HepG2 (cell line): ENCODE measurements around the gene ZMYND8. TPM values are rescaled to one million over a fixed set of nuclear protein-coding genes. Genes with fewer than 3 reads are reported as not detected.

Experiments
- DRAP1 ChIP-seq: IDR thresholded peaks from 2 replicates; pipeline ENCODE4 v1.6.1; 2016; ENCODE audit warnings: missing genetic modification reagents, missing compliant biosample characterization
- FOXP4 ChIP-seq: sonication (generic); formaldehyde crosslinking; IDR thresholded peaks from 2 replicates; pipeline ENCODE4 v1.4.0; 2020; ENCODE audit warnings: missing genetic modification reagents
- IRF1 ChIP-seq: sonication (generic); formaldehyde crosslinking; IDR thresholded peaks from 2 replicates; pipeline ENCODE4 v1.4.0; 2020; ENCODE audit warnings: low read depth, mild to moderate bottlenecking, missing genetic modification reagents
- KIAA2018 ChIP-seq: sonication (generic); formaldehyde crosslinking; IDR thresholded peaks from 2 replicates; pipeline ENCODE4 v1.5.0; 2020; ENCODE audit warnings: mild to moderate bottlenecking, missing genetic modification reagents, borderline replicate concordance
- MATR3 ChIP-seq: sonication (generic); formaldehyde crosslinking; IDR thresholded peaks from 2 replicates; pipeline ENCODE4 v1.4.0; 2020; ENCODE audit warnings: missing genetic modification reagents
- MNT ChIP-seq: fragments of 450-650 bp; IDR thresholded peaks from 2 replicates; pipeline ENCODE4 v1.6.1; 2016
- RARA ChIP-seq: IDR thresholded peaks from 2 replicates; pipeline ENCODE4 v1.6.1; 2016; ENCODE audit warnings: missing genetic modification reagents, missing compliant biosample characterization
- TRAFD1 ChIP-seq: sonication (generic); formaldehyde crosslinking; IDR thresholded peaks from 2 replicates; pipeline ENCODE4 v1.5.1; 2020; ENCODE audit warnings: missing genetic modification reagents, mild to moderate bottlenecking, borderline replicate concordance
- ZFX ChIP-seq: sonication (generic); formaldehyde crosslinking; IDR thresholded peaks from 2 replicates; pipeline ENCODE4 v1.4.0; 2020; ENCODE audit warnings: mild to moderate bottlenecking, low read depth, missing genetic modification reagents, moderate library complexity
- ZNF24 ChIP-seq: fragments of 450-650 bp; IDR thresholded peaks from 2 replicates; pipeline ENCODE4 v1.6.1; 2017; ENCODE audit warnings: antibody characterized with exemption, mild to moderate bottlenecking
- ZNF615 ChIP-seq: sonication (generic); formaldehyde crosslinking; IDR thresholded peaks from 2 replicates; pipeline ENCODE4 v1.5.0; 2020; ENCODE audit warnings: mild to moderate bottlenecking, missing genetic modification reagents, borderline replicate concordance
- ZNF883 ChIP-seq: sonication (generic); formaldehyde crosslinking; IDR thresholded peaks from 2 replicates; pipeline ENCODE4 v1.5.1; 2020; ENCODE audit warnings: mild to moderate bottlenecking, missing genetic modification reagents; ENCODE audit errors: not compliant biosample characterization
- polyA plus RNA-seq, 8 experiments: library from polyadenylated mRNA; depleted of rRNA in 3 of 8; stranded (reverse) in 7 of 8; unstranded in 1 of 8; fragments of >200 nt; fragmentation: Illumina TruSeq in 4 of 8; extraction: Trizol in 4 of 8; gene quantifications; 2 replicates each; pipeline versions ENCODE4 v1.2.1 to v1.2.3, GENCODE V29; 2011 to 2016; ENCODE audit warnings: low read depth in 4 of 8, missing spikeins in 1 of 8, mixed read lengths in 1 of 8; ENCODE audit not compliant: insufficient read depth in 1 of 8
- total RNA-seq, 5 experiments: library from RNA; depleted of rRNA; stranded (reverse); fragments of >200 nt; fragmentation: Illumina TruSeq; extraction: Trizol; gene quantifications; 2 replicates each; pipeline ENCODE4 v1.2.3, GENCODE V29; 2016; ENCODE audit warnings: low read depth in 1 of 5

The ZMYND8 gene
- total and polyA plus RNA-seq, 2 of the 13 experiments (the other 11 are each of a cell fraction or from before 2014, with no cell fraction given): 53.9 to 84.7 TPM

GRCh38 chr20:47354714-47355488 is 1.6 kb downstream of the ZMYND8 start (continued):
- TF ChIP-seq KIAA2018 (CRISPR knock-in tag) (no peak), ZNF883 (CRISPR knock-in tag) (no peak), IRF1 (CRISPR knock-in tag) (no peak), ZNF615 (0 out of 2 replicates have a peak, but pooled peaks have one; percentile 21), ZFX (CRISPR knock-in tag) (peak; percentile 46; the same call in 1 of the 2 replicates), DRAP1 (CRISPR knock-in tag) (peak; percentile 61; the same call in 1 of the 2 replicates), FOXP4 (peak; percentile 83), ZNF24 (no peak), MNT (no peak), RARA (CRISPR knock-in tag) (peak; percentile 61; the same call in 1 of the 2 replicates), TRAFD1 (CRISPR knock-in tag) (peak; percentile 61; the same call in 1 of the 2 replicates), MATR3 (CRISPR knock-in tag) (no peak)
